Smooth muscle cell (in vitro differentiated cells): Measurements from ENCODE around the gene NADK. TPM values are rescaled to one million over a fixed set of nuclear protein-coding genes. Genes with fewer than 3 reads are reported as not detected.

ENCODE experiments used
- DNase-seq: peaks from one replicate; lab custom pipeline; 2025; ENCODE audit not compliant: unreplicated experiment; lab: John Stamatoyannopoulos, UW
- H2AFZ ChIP-seq: fragments of 200-600 bp; sonication (generic); 2 replicates; pipeline ENCODE4 v1.6.0; 2016; ENCODE audit warnings: antibody characterized with exemption, low read depth, mild to moderate bottlenecking
- H3F3A ChIP-seq: fragments of 200-600 bp; sonication (generic); 2 replicates; pipeline ENCODE4 v1.6.0; 2017; ENCODE audit warnings: antibody characterized with exemption, low read depth
- H3K27ac ChIP-seq: fragments of 200-600 bp; sonication (generic); 2 replicates; pipeline ENCODE4 v1.5.1; 2016; ENCODE audit warnings: low read depth, mild to moderate bottlenecking
- H3K27me3 ChIP-seq: fragments of 200-600 bp; sonication (generic); 2 replicates; pipeline ENCODE4 v1.6.1; 2016; ENCODE audit warnings: low read depth, mild to moderate bottlenecking
- H3K36me3 ChIP-seq: fragments of 200-600 bp; sonication (generic); 2 replicates; pipeline ENCODE4 v1.5.1; 2016; ENCODE audit warnings: low read depth
- H3K4me1 ChIP-seq: fragments of 200-600 bp; sonication (generic); 2 replicates; pipeline ENCODE4 v1.5.1; 2016; ENCODE audit warnings: low read depth
- H3K4me2 ChIP-seq: fragments of 200-600 bp; sonication (generic); 2 replicates; pipeline ENCODE4 v1.6.0; 2016; ENCODE audit warnings: mild to moderate bottlenecking
- H3K4me3 ChIP-seq: fragments of 200-600 bp; sonication (generic); 2 replicates; pipeline ENCODE4 v1.5.1; 2016; ENCODE audit warnings: mild to moderate bottlenecking
- H3K79me2 ChIP-seq: fragments of 200-600 bp; sonication (generic); 2 replicates; pipeline ENCODE4 v1.6.0; 2016; ENCODE audit warnings: low read depth, mild to moderate bottlenecking
- H3K9ac ChIP-seq: fragments of 200-600 bp; sonication (generic); 2 replicates; pipeline ENCODE4 v1.6.0; 2016; ENCODE audit warnings: low read depth
- H3K9me3 ChIP-seq: fragments of 200-600 bp; sonication (generic); replicated peaks from 2 replicates; pipeline ENCODE4 v1.5.1; 2016; ENCODE audit warnings: low read depth
- H4K20me1 ChIP-seq: fragments of 200-600 bp; sonication (generic); 2 replicates; pipeline ENCODE4 v1.6.0; 2016; ENCODE audit warnings: low read depth
- CTCF ChIP-seq: fragments of 200-600 bp; sonication (generic); IDR thresholded peaks from 2 replicates; pipeline ENCODE4 v1.5.1; 2017; ENCODE audit warnings: borderline replicate concordance, mild to moderate bottlenecking, antibody characterized with exemption; ENCODE audit not compliant: insufficient read depth, poor library complexity, severe bottlenecking
- WGBS: methylation state at CpG from one replicate; pipeline ENCODE4 v1.1.7; 2016; ENCODE audit warnings: low lambda C conversion rate; 5-methylcytosine and 5-hydroxymethylcytosine counted together
- polyA plus RNA-seq: library from polyadenylated mRNA; unstranded; fragments of >200 nt; fragmentation: Nextera tagmentation; extraction: Ambion mirVana; gene quantifications from 2 replicates; pipeline ENCODE4 v1.2.1, GENCODE V29; 2016
- total RNA-seq: library from RNA; depleted of rRNA; stranded (reverse); fragments of >200 nt; gene quantifications from 2 replicates; pipeline ENCODE4 v1.2.3, GENCODE V29; 2014

Gene NADK
- total and polyA plus RNA-seq, 2 experiments from 2014 or later, result 32.7 to 37.8 TPM

- Histone ChIP-seq H3K27me3 (no peaks in the 10 kb centered on the region), H3K4me1 (no peaks in the 10 kb centered on the region), H3K4me3 (no peak overlapping the region), H3K9ac (no peak overlapping the region), H4K20me1 (peaks cover 98% of the 10 kb centered on the region), H3K79me2 (peaks cover 63% of the 10 kb centered on the region), H2AFZ (no peak overlapping the region), H3K4me2 (no peak overlapping the region), H3K36me3 (peaks cover 5% of the 10 kb centered on the region), H3F3A (peaks cover 6% of the 10 kb centered on the region), H3K27ac (no peak overlapping the region), H3K9me3 (no peaks in the 10 kb centered on the region)
- 96% methylated on average over 10 of the region's 10 CpGs for WGBS
- TF ChIP-seq CTCF, result no peak
- DNase-seq, result no peak
These were observed 16.7 kb upstream of the NADK start for GRCh38 chr1:1794999-1795398.

GRCh38 chr1:1793481-1794244 is 15.4 kb upstream of the NADK start:
- Histone ChIP-seq H3K9ac (no peak overlapping the region), H3K4me2 (no peak overlapping the region), H3K9me3 (no peaks in the 10 kb centered on the region), H2AFZ (no peak overlapping the region), H3K27me3 (no peaks in the 10 kb centered on the region), H3K4me3 (no peak overlapping the region), H3K79me2 (peaks cover 57% of the 10 kb centered on the region), H3F3A (no peaks in the 10 kb centered on the region), H4K20me1 (peaks cover 100% of the 10 kb centered on the region), H3K4me1 (no peaks in the 10 kb centered on the region), H3K27ac (no peak overlapping the region), H3K36me3 (peaks cover 5% of the 10 kb centered on the region)
- no peak for DNase-seq
- no peak for TF ChIP-seq CTCF
- WGBS, result 98% methylated on average over 17 of the region's 17 CpGs

- no peak for DNase-seq
- peaks cover 21% of the 10 kb centered on the region for H3K36me3 ChIP-seq
- 93% methylated on average over 25 of the region's 25 CpGs for WGBS
- H3K4me1 ChIP-seq, result no peaks in the 10 kb centered on the region
- peaks cover 27% of the 10 kb centered on the region for H3F3A ChIP-seq
- no peaks in the 10 kb centered on the region for H3K9me3 ChIP-seq
- peak; percentile 31 for TF ChIP-seq CTCF
- no peak overlapping the region for H3K4me2 ChIP-seq
- H3K27ac ChIP-seq, result no peak overlapping the region
- H3K4me3 ChIP-seq, result no peak overlapping the region
- H4K20me1 ChIP-seq, result peaks cover 99% of the 10 kb centered on the region
- H3K9ac ChIP-seq, result no peak overlapping the region
- peaks cover 21% of the 10 kb centered on the region for H3K79me2 ChIP-seq
- H3K27me3 ChIP-seq, result no peaks in the 10 kb centered on the region
- H2AFZ ChIP-seq, result no peak overlapping the region
These were observed 10.6 kb upstream of the NADK start for GRCh38 chr1:1788646-1789431.
